Measurements from ENCODE around the gene FGFR2. TPM values are rescaled to one million over a fixed set of nuclear protein-coding genes. Genes with fewer than 3 reads are reported as not detected.
"Not testable (repeated sequence)": the region's sequence is repeated elsewhere in the genome, so short reads cannot be mapped to it uniquely, and the experiment has no call there.

The FGFR2 gene
- total RNA-seq, 3 donors from 2014 or later = 31.8 to 62.8 (median 44.3) TPM

GRCh38 chr10:121566755-121567154, 31.5 kb downstream of the FGFR2 start:
- Histone ChIP-seq H3K4me3 (no peak overlapping the region), H3K4me1 (no peaks in the 10 kb centered on the region), H3K27ac (no peak overlapping the region), H3K27me3 (no peaks in the 10 kb centered on the region), H3K9me3 (no peaks in the 10 kb centered on the region), H3K36me3 (no peaks in the 10 kb centered on the region)
- intact Hi-C loops (cut with DNase I; ENCODE audit: low total_unique reads) = no loop called here
- no peak for TF ChIP-seq POLR2A (IDR thresholded peaks at IDR 0.05)
- TF ChIP-seq, protein P1, sequence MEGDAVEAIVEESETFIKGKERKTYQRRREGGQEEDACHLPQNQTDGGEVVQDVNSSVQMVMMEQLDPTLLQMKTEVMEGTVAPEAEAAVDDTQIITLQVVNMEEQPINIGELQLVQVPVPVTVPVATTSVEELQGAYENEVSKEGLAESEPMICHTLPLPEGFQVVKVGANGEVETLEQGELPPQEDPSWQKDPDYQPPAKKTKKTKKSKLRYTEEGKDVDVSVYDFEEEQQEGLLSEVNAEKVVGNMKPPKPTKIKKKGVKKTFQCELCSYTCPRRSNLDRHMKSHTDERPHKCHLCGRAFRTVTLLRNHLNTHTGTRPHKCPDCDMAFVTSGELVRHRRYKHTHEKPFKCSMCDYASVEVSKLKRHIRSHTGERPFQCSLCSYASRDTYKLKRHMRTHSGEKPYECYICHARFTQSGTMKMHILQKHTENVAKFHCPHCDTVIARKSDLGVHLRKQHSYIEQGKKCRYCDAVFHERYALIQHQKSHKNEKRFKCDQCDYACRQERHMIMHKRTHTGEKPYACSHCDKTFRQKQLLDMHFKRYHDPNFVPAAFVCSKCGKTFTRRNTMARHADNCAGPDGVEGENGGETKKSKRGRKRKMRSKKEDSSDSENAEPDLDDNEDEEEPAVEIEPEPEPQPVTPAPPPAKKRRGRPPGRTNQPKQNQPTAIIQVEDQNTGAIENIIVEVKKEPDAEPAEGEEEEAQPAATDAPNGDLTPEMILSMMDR (IDR thresholded peaks at IDR 0.05) = no peak
- DNase-seq (ENCODE audit: low spot score in 2 of 2) = no peak

- intact Hi-C loops (cut with DNase I; ENCODE audit: low total_unique reads) = no loop called here
Measured at GRCh38 chr10:121559326-121560026, 38.8 kb downstream of the FGFR2 start.

GRCh38 chr10:121558238-121558637, 40.0 kb downstream of the FGFR2 start:
- intact Hi-C loops (cut with DNase I; ENCODE audit: low total_unique reads) = no loop called here
- Histone ChIP-seq H3K27ac (no peak overlapping the region), H3K4me1 (no peaks in the 10 kb centered on the region), H3K9me3 (no peaks in the 10 kb centered on the region), H3K36me3 (no peaks in the 10 kb centered on the region), H3K4me3 (no peak overlapping the region), H3K27me3 (no peaks in the 10 kb centered on the region)
- no peak for TF ChIP-seq POLR2A (IDR thresholded peaks at IDR 0.05)
- TF ChIP-seq POLR2AphosphoS5 (IDR thresholded peaks at IDR 0.05) = no peak
- no peak for DNase-seq (ENCODE audit: low spot score in 2 of 2)

More at GRCh38 chr10:121559326-121560026, 38.8 kb downstream of the FGFR2 start:
- Histone ChIP-seq H3K36me3 (no peaks in the 10 kb centered on the region), H3K27ac (no peak overlapping the region), H3K4me3 (no peak overlapping the region), H3K4me1 (no peaks in the 10 kb centered on the region), H3K9me3 (no peaks in the 10 kb centered on the region), H3K27me3 (no peaks in the 10 kb centered on the region)
- DNase-seq (ENCODE audit: low spot score in 2 of 2) = no peak
- no peak for TF ChIP-seq POLR2A (IDR thresholded peaks at IDR 0.05)
- TF ChIP-seq, protein P1 (IDR thresholded peaks at IDR 0.05) = no peak
- no peak for TF ChIP-seq POLR2AphosphoS5 (IDR thresholded peaks at IDR 0.05)

- H3K27ac ChIP-seq = peak overlapping the region in 1 of 2 donors; percentile 7
- no peaks in the 10 kb centered on the region for H3K9me3 ChIP-seq
- no peak overlapping the region for H3K4me3 ChIP-seq
- no peak for DNase-seq (ENCODE audit: low spot score in 2 of 2)
- no peaks in the 10 kb centered on the region for H3K27me3 ChIP-seq
- no peaks in the 10 kb centered on the region for H3K4me1 ChIP-seq
- H3K36me3 ChIP-seq = no peaks in the 10 kb centered on the region
- intact Hi-C loops (cut with DNase I; ENCODE audit: low total_unique reads) = no loop called here
- TF ChIP-seq, protein P1 (IDR thresholded peaks at IDR 0.05) = no peak
- TF ChIP-seq POLR2AphosphoS5 (IDR thresholded peaks at IDR 0.05) = no peak
- TF ChIP-seq POLR2A (IDR thresholded peaks at IDR 0.05) = no peak
Measured at GRCh38 chr10:121556918-121557573, 41.2 kb downstream of the FGFR2 start.

- H3K36me3 ChIP-seq = no peaks in the 10 kb centered on the region
- no peak for TF ChIP-seq POLR2AphosphoS5 (IDR thresholded peaks at IDR 0.05)
- no peak for TF ChIP-seq POLR2A (IDR thresholded peaks at IDR 0.05)
- TF ChIP-seq, protein P1 (IDR thresholded peaks at IDR 0.05) = no peak
- no peaks in the 10 kb centered on the region for H3K4me1 ChIP-seq
- H3K27ac ChIP-seq = no peak overlapping the region
- intact Hi-C loops (cut with DNase I; ENCODE audit: low total_unique reads) = no loop called here
- H3K4me3 ChIP-seq = no peak overlapping the region
- H3K27me3 ChIP-seq = no peaks in the 10 kb centered on the region
- no peak for DNase-seq (ENCODE audit: low spot score in 2 of 2)
- H3K9me3 ChIP-seq = no peaks in the 10 kb centered on the region
Measured at GRCh38 chr10:121556455-121556854, 41.8 kb downstream of the FGFR2 start.

DNA sequence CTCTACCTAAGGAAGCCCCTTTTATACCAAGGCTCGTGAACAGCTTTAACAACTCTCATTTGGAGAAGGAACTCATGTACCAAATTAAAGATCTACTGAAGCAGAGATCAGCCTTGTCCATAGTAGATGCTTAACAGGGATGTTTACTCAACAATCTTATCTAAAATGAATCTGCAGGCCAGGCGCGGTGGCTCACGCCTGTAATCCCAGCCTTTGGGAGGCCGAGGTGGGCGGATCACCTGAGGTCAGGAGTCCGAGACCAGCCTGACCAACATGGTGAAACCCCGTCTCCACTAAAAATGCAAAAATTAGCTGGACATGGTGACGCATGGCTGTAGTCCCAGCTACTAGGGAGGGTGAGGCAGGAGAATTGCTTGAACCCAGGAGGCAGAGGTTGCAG, 43.3 kb downstream of the FGFR2 start:
- H3K4me3 ChIP-seq; intact Hi-C loops (cut with DNase I; ENCODE audit: low total_unique reads); H3K4me1 ChIP-seq; H3K27me3 ChIP-seq; H3K27ac ChIP-seq; DNase-seq (ENCODE audit: low spot score in 2 of 2); H3K9me3 ChIP-seq; H3K36me3 ChIP-seq: not testable (repeated sequence)

Data from breast epithelium (tissue), 4 donors.